GM18861 (cell line): Measurements from ENCODE around the gene LAD1.

Experiments
- ATAC-seq: cut with Tn5 transposase; IDR thresholded peaks from one replicate; pipeline ENCODE4 v1.9.1; 2021; ENCODE audit not compliant: unreplicated experiment

LAD1 gene

GRCh38 chr1:201399018-201399351 is at the start of gene LAD1:
LAD1 (minus strand) TSS chr1:201399324; CDS start chr1:201399306, 18 bp downstream.
- ATAC-seq, result no peak

- ATAC-seq, result no peak
Observed at GRCh38 chr1:201447903-201448871, 49.1 kb upstream of the LAD1 start.

- ATAC-seq, result no peak
Observed at GRCh38 chr1:201445310-201445709, 46.2 kb upstream of the LAD1 start.

GRCh38 chr1:201444792-201445191 is 45.7 kb upstream of the LAD1 start:
- no peak for ATAC-seq

- no peak for ATAC-seq
Observed at GRCh38 chr1:201443747-201444146, 44.6 kb upstream of the LAD1 start.

GRCh38 chr1:201436969-201437368 is 37.8 kb upstream of the LAD1 start:
- ATAC-seq, result no peak

GRCh38 chr1:201436393-201436792 is 37.3 kb upstream of the LAD1 start:
- ATAC-seq, result no peak

- no peak for ATAC-seq
Observed at GRCh38 chr1:201434266-201434665, 35.1 kb upstream of the LAD1 start.

- no peak for ATAC-seq
Observed at GRCh38 chr1:201433609-201434008, 34.5 kb upstream of the LAD1 start.

GRCh38 chr1:201430776-201431175 is 31.7 kb upstream of the LAD1 start:
- ATAC-seq, result no peak

GRCh38 chr1:201429736-201430501 is 30.8 kb upstream of the LAD1 start:
- ATAC-seq, result no peak

GRCh38 chr1:201427963-201428362 is 28.8 kb upstream of the LAD1 start:
- no peak for ATAC-seq

GRCh38 chr1:201426479-201427310 is 27.6 kb upstream of the LAD1 start:
- no peak for ATAC-seq

- no peak for ATAC-seq
Observed at GRCh38 chr1:201424146-201424545, 25.0 kb upstream of the LAD1 start.

- no peak for ATAC-seq
Observed at GRCh38 chr1:201423655-201424054, 24.5 kb upstream of the LAD1 start.

- no peak for ATAC-seq
Observed at GRCh38 chr1:201422436-201423030, 23.4 kb upstream of the LAD1 start.

GRCh38 chr1:201422026-201422425 is 22.9 kb upstream of the LAD1 start:
- ATAC-seq, result no peak

- no peak for ATAC-seq
Observed at GRCh38 chr1:201421041-201421440, 21.9 kb upstream of the LAD1 start.

- ATAC-seq, result no peak
Observed at GRCh38 chr1:201420608-201421002, 21.5 kb upstream of the LAD1 start.

GRCh38 chr1:201419746-201420607 is 20.9 kb upstream of the LAD1 start:
- ATAC-seq, result no peak
